SHP77 treated with DMSO at 0.1 percent for 48 hours (cell line): ENCODE results near the gene LRRC74B.
A peak's percentile ranks its signal among the peaks of the same experiment; 100 is the strongest.
"Not testable (repeated sequence)": the region's sequence is repeated elsewhere in the genome, so short reads cannot be mapped to it uniquely, and the experiment has no call there.

ENCODE experiments used
- DNase-seq: peaks from one replicate; lab custom pipeline; 2025; lab: John Stamatoyannopoulos, UW

The LRRC74B gene

GRCh38 chr22:21077884-21078508 is 32.2 kb downstream of the LRRC74B start:
- DNase-seq, result no peak

DNA sequence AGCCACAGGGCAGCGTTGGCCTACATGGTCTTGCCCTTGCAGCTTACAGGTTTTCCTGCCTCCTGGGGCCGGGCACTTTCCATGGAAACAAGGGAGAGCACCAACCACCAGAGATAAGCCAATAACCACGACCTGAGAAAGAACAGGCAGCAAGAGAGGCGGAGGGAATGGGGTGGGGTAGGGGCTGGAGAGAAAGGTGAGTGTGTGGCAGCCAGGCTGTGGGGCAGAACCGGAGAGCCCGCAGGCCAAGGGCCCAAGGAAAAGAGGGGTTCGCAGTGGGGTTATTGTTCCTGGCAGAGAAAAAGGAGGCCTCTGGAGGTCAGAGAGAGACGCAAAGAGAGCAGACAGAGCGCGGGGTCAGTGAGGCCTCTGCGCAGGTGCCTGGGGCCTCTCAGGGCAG is 33.2 kb downstream of the LRRC74B start:
- no peak for DNase-seq

- DNase-seq, result no peak
Measured at GRCh38 chr22:21079493-21079892, 33.7 kb downstream of the LRRC74B start.

- no peak for DNase-seq
Measured at GRCh38 chr22:21080435-21081137, 34.8 kb downstream of the LRRC74B start.

- no peak for DNase-seq
Measured at GRCh38 chr22:21082248-21082647, 36.5 kb downstream of the LRRC74B start.

- DNase-seq, result no peak
Measured at GRCh38 chr22:21087119-21087518, 41.4 kb downstream of the LRRC74B start.

DNA sequence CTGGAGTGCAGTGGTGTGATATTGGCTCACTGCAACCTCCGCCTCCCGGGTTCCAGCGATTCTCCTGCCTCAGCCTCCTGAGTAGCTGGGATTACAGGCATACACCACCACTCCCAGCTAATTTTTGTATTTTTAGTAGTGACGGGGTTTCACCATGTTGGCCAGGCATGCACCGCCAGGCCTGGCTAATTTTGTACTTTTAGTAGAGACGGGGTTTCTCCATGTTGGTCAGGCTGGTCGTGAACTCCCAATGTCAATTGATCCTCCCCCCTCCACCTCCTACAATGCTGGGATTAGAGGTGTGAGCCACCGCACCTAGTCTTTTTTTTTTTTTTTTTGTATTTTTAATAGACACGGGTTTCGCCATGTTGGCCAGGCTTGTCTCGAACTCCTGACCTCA is 42.2 kb downstream of the LRRC74B start:
- DNase-seq, result not testable (repeated sequence)

GRCh38 chr22:21091220-21091619 is 45.5 kb downstream of the LRRC74B start:
- DNase-seq, result not testable (repeated sequence)

DNA sequence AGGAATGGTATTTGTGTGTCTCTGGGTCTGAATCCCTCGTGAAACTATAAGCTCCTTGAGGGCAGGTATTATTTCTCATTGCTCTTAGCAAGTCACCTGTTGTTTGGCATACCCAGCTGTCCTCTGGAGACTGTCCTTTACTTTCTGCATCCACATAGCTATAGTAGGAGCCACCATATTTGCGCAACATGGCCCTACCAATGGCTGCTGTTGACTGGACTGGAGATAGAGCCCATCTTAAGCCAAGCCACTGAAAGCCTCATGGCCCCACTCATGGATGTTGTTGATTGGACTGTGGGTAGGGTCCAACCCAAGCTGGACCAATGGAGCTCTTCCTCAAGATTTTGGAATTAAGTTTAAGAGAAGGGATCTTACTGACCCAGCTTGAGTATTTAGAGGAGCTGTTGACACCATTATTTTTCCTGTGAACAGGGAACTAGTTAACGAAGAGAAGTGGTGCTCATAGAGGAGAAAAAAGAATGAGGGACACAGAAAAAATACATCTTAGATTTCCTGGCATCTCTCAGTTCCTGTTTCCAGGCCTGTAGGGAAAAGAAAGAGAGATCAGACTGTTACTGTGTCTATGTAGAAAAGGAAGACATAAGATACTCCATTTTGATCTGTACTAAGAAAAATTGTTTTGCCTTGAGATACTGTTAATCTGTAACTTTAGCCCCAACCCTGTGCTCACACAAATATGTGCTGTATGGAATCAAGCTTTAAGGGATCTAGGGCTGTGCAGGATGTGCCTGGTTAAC is 47.2 kb downstream of the LRRC74B start:
- DNase-seq, result no peak

- not testable (repeated sequence) for DNase-seq
Measured at GRCh38 chr22:21093555-21094137, 47.9 kb downstream of the LRRC74B start.

GRCh38 chr22:21094911-21095772 is 49.4 kb downstream of the LRRC74B start:
- DNase-seq, result no peak

DNA sequence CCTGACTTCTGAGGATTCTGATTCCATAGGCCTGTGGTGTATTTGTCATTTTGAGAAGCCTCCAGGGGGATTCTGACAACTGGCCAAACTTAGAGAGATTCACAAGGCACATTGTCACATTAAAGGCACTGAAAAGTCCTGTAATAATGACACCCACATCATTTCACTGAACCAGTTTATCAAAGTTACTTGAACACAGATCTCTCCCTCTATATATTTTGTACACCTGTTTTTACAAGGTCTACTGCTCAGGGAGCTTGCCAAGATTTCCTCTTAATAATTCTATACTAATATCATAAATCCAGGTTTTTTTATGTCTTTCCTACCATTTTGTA is 50.0 kb downstream of the LRRC74B start:
- DNase-seq, result no peak

DNA sequence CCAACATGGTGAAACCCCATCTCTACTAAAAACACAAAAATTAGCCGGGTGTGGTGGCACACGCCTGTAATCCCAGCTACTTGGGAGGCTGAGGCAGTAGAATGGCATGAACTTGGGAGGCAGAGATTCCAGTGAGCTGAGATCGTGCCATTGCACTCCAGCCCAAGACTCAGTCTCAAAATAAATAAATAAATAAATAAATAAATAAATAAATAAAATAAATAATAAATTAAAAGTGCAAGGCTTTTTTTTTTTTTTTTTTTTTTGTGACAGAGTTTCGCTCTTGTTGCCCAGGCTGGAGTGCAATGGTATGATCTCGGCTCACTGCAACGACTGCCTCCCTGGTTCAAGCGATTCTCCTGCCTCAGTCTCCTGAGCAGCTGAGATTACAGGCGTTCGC is 51.1 kb downstream of the LRRC74B start:
- DNase-seq, result not testable (repeated sequence)

DNA sequence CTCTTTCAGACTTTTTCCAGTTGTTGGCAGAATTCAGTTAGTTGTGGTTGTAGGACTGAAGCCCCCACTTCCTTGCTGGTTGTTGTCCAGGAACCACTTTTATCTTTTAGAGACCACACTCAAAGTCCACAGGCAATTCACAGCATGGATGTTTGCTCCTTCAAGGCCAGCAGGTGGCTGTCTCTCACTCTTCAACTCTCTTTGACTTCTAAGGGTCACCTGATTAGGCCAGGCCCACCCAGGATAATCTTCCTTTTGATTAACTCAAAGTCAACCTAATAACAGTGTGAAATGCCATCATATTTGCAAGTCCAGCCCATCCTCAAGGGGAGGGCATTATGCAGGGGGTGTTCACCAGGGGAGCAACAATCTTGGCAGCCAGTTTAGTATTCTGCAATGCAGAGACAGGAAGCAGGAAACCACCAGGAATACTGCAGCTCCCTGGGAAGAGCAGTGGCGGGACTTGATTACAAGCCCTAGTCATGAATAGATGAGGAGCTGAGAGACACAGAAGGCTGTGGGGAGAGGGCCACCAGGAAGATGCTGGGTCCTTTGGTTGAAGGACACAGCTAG is 52.4 kb downstream of the LRRC74B start:
- DNase-seq, result no peak

- no peak for DNase-seq
Measured at GRCh38 chr22:21099578-21099977, 53.8 kb downstream of the LRRC74B start.

DNA sequence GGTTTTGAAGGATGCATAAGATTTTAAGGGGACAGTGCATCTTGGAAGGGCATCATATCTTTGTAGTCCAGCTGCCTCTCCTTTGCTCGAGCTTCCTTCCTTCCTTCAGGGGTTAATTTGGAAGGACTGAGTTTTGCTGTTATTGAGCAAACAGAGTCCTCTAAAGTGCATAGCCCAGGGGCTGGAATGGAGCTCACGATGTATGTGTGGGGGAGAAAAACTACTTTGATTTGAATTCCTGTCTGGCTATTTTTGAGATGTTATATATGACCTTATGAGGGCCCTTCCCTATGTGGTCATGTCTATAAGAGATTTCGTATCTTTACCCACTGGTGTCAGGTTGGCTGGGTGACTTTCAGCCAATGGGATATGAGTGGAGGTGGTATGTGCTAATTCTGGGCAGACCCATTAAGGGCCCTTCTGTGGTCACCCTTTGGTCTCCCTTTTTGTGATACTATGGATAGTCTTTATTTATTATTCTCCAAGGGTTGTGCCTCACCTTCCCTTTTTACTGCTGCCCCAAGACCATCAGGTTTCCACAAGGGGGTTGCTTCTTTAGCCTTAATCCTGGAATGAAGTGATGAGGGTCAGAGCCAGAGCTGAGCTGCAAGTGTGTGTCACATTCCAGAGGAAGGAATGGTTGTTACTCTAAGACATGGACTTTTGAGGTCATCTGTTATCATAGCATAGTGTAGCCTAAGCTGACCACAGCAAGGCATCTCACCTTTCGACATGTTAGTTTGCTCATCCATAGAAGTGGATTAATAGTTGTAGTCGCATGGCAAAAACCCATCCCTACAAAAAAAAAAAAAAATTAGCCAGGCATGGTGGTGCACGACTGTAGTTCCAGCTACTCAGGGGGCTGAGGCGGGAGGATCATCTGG is 54.6 kb downstream of the LRRC74B start:
- DNase-seq, result no peak

DNA sequence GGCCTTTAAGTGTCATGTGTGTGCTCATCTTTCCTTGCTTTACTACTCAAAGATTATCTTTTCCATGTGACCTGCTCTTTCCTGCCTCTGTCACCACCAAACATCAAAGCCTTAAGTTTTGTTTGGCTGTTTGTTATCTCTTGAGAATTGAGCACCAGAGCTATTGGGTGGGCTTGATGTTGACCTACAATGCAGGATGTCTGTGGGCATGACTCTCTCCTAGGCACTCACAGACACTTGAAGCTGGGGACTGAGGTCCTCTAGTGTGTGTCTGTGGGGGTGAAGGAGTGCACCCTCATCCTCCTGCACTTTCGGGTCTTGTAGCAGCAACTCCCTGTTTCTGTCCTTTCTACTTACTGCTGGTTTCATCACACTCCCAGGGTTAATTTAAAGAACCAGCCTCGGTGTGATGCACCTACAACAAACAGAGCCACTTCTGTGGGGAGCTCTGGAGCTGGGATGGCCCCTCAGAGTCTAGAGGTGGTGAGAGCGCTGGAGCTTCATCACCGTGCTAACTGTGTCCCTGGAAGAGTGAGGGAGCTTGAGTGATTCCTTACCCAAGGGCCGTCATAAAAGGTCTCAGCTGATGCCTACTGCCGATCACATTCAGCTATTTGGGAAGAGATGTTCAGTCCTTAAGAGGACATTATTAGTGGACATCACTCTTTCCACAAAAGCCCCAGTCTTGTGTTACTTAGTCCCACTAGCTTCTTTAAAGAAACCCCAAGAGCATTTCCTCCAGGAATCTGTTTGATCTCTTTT is 56.3 kb downstream of the LRRC74B start:
- no peak for DNase-seq

DNA sequence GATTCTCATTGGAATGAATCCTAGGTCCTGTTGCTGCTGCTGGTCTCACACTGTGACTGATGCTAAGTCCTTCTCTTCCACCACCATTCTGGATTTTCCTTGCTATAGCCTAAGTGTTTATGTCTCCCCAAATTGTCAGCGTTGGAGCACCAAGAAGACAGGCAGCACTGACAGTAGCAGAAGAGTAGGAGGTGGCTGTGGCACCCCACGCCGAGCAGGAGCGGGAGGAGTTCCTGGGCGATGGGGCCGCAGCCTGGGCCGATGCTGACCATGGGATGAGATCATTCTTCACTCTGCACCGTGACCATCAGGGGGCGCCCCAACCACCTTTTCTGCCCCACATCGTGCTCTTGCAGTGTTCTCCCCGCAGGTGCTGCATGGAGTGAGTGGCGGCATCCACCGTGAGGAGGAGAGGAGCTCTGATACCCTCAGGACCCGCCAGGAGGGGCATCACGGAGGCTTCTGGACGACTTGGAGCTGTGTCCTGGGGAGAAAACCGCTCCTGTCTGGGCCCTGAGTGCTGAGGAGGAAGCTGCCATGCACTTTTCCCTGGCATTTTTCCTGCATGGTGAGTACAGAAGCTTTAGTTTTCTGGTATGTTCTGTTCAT is 57.0 kb downstream of the LRRC74B start:
- DNase-seq, result peak; percentile 78

DNA sequence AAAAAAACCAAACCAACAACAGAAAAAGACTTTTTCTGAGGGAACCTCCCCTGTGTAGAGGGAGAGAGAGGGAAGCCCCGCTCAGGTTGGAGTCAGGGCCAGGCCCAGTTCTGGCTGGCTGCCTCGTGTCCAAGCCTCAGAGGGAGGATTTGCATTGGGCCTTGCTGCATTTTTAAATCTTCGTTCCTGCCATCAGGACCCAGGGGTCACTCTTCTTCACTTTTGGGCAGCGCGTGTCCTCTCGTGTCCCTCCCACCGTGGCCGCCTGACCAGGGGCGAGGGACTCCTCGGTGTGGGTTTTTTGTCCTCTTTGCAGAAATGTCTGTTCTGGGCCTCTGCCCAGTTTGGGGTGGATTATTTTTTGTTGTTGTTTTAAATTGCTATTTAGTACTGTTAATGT is 57.9 kb downstream of the LRRC74B start:
- DNase-seq, result no peak
